ENCODE data around the gene ZSWIM8. TPM values are rescaled to one million over a fixed set of nuclear protein-coding genes. Genes with fewer than 3 reads are reported as not detected.
A peak's percentile ranks its signal among the peaks of the same experiment; 100 is the strongest.

Gene ZSWIM8
- total RNA-seq, 2 donors from 2014 or later = 34.5 to 70.9 TPM

DNA sequence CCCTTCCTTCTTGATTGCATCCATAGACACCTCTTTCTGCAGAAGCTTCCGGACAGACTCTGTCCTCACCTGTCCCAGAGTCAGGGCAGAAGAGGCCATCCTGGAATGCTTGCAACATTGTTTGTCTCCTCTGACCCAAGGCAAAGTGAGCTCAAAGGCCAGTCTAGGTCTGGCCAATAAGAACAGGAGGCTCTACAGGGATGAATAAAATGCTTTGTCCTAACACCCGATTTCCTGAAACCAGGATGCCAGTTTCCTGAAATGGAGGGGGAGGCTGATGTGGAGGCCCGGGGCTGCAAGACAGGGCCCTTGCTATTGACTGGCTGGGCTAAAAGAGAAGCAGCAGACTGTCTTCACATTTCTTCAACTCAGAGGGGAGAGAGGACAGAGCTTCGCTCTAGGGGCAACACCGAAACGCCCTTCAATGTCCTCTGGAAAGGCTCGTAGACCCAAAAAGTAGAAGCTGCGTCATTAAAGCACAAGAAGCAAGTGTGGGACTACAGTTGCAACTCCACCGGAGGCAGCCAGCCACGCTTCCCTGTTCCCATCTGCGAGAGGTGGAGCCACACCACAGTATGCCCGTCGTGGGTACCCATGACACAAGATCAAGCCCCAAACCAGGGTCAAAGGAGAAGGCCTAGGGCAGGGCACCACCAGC is 55.1 kb downstream of the ZSWIM8 start:
- intact Hi-C loops (cut with DNase I) = no loop called here
- no peak overlapping the region for H3K27ac ChIP-seq
- H3K27me3 ChIP-seq = no peaks in the 10 kb centered on the region
- no peaks in the 10 kb centered on the region for H3K9me3 ChIP-seq
- no peak for ATAC-seq
- no peak for TF ChIP-seq POLR2A (IDR thresholded peaks at IDR 0.05)
- TF ChIP-seq, protein P1, sequence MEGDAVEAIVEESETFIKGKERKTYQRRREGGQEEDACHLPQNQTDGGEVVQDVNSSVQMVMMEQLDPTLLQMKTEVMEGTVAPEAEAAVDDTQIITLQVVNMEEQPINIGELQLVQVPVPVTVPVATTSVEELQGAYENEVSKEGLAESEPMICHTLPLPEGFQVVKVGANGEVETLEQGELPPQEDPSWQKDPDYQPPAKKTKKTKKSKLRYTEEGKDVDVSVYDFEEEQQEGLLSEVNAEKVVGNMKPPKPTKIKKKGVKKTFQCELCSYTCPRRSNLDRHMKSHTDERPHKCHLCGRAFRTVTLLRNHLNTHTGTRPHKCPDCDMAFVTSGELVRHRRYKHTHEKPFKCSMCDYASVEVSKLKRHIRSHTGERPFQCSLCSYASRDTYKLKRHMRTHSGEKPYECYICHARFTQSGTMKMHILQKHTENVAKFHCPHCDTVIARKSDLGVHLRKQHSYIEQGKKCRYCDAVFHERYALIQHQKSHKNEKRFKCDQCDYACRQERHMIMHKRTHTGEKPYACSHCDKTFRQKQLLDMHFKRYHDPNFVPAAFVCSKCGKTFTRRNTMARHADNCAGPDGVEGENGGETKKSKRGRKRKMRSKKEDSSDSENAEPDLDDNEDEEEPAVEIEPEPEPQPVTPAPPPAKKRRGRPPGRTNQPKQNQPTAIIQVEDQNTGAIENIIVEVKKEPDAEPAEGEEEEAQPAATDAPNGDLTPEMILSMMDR (IDR thresholded peaks at IDR 0.05) = no peak
- no peak overlapping the region for H3K4me3 ChIP-seq
- DNase-seq = no peak
- H3K36me3 ChIP-seq (replicated peaks in 1 of 2; ENCODE audit: insufficient read depth in 1 of 2, low read depth in 2 of 2) = peaks cover 0 to 4% of the 10 kb centered on the region in 2 donors
- H3K4me1 ChIP-seq = no peaks in the 10 kb centered on the region
- 82 to 85% methylated on average over 10 to 13 of the region's 13 CpGs for WGBS, 2 donors

DNA sequence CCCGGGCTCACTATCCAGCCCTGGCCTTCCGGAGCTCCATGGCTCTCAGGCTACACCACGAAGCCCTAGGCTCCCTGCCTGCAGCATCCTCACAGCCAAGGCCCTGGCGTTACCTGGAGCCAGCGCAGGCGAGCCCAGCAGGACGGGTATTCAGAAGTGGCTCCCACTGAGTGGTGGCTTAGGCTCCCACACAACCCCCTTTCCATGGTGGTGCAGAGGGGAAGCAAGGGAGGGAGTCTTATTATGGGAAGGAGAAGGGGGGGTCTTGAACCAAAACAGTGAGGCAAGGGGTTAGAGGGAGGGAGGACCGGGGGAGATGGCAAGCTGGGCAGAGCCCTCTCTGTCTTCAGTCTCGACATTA is 55.6 kb downstream of the ZSWIM8 start:
- ATAC-seq (no peak), DNase-seq (no peak)
- TF ChIP-seq, protein P1 (IDR thresholded peaks at IDR 0.05) = no peak
- TF ChIP-seq POLR2A (IDR thresholded peaks at IDR 0.05) = no peak
- no peaks in the 10 kb centered on the region for H3K27me3 ChIP-seq
- intact Hi-C loops (cut with DNase I) = no loop called here
- no peak overlapping the region for H3K27ac ChIP-seq
- H3K4me3 ChIP-seq = no peak overlapping the region
- no peaks in the 10 kb centered on the region for H3K4me1 ChIP-seq
- no peaks in the 10 kb centered on the region for H3K9me3 ChIP-seq
- peaks cover 0 to 4% of the 10 kb centered on the region in 2 donors for H3K36me3 ChIP-seq (replicated peaks in 1 of 2; ENCODE audit: insufficient read depth in 1 of 2, low read depth in 2 of 2)
- WGBS, 2 donors = 93 to 94% methylated on average over 6 to 9 of the region's 9 CpGs

DNA sequence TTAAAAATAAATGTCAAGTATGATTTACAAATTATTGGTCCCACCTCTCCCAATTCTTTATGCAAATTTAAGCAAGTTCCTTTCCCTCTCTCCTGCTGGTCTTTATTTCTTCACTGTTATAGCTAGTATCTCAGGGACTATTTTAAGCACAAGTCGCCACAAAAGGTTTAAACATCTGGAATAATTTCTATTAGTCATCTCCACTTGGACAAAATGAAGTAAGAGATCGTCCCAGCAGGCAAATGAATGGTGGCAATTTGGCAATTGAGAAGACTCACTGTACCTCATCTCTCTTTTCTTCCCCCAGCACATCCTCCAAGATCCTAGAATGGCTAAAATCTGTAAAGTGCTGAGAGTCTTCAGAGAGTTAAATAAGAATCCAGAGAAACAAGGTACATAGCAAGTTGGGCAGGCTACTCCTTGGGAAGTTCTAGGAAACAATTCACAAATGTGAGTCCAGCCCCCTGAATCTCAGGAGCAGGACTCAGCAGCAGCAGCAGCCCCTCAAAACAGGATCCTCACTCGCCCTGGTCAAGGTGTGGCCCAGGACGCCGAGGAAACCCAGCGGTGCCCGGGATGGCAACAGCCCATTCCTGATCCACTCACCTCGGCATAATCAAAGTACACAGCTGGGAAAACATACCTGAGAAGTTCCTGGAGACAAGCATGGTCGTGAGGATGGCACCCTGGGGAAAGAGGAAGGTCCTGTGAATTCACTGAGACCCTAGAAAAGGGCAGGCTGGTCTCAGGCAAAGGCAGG is 56.3 kb downstream of the ZSWIM8 start:
- Histone ChIP-seq H3K4me3 (no peak overlapping the region), H3K4me1 (no peaks in the 10 kb centered on the region), H3K36me3 (replicated peaks in 1 of 2; ENCODE audit: insufficient read depth in 1 of 2, low read depth in 2 of 2) (peaks cover 0 to 8% of the 10 kb centered on the region in 2 donors), H3K27me3 (no peaks in the 10 kb centered on the region), H3K9me3 (no peaks in the 10 kb centered on the region), H3K27ac (no peak overlapping the region)
- 80 to 89% methylated on average over 9 of the region's 9 CpGs for WGBS, 2 donors
- ATAC-seq (no peak), DNase-seq (no peak)
- no peak for TF ChIP-seq POLR2A (IDR thresholded peaks at IDR 0.05)
- TF ChIP-seq, protein P1 (IDR thresholded peaks at IDR 0.05) = no peak
- intact Hi-C loops (cut with DNase I) = no loop called here

DNA sequence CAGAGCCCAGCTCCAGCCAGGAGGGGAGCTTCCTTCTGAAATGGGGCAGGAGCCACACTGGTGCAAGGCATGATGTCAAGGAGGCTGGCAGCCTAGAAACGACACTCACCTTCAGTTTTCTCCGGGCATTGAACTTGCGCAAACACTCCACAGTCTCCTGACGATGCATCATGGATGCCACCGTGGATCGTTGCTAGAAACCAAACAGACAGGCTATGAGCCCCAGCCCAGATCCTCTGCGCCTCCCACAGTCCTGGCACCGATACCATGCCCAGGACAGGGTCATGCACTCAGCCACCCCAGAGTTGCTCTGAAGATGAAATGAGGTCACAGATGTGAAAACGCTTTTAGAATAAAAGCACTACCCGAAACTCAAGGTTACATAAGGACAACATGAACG is 56.9 kb downstream of the ZSWIM8 start:
- 84 to 88% methylated on average over 11 of the region's 11 CpGs for whole genome bisulfite sequencing, 2 donors
- ATAC-seq = peak; percentile 35

More for the DNA sequence above, 56.9 kb downstream of the ZSWIM8 start:
- peak in 1 of 4 donors; percentile 44 for DNase-seq
- Histone ChIP-seq H3K36me3 (replicated peaks in 1 of 2; ENCODE audit: insufficient read depth in 1 of 2, low read depth in 2 of 2) (peaks cover 0 to 11% of the 10 kb centered on the region in 2 donors), H3K9me3 (no peaks in the 10 kb centered on the region), H3K27ac (no peak overlapping the region), H3K4me3 (no peak overlapping the region), H3K4me1 (no peaks in the 10 kb centered on the region), H3K27me3 (no peaks in the 10 kb centered on the region)
- no peak for TF ChIP-seq POLR2A (IDR thresholded peaks at IDR 0.05)
- TF ChIP-seq, protein P1 (IDR thresholded peaks at IDR 0.05) = no peak
- intact Hi-C loops (cut with DNase I) = no loop called here
